ENCODE results near the gene TRIM7. TPM values are rescaled to one million over a fixed set of nuclear protein-coding genes. Genes with fewer than 3 reads are reported as not detected.

The TRIM7 gene
- total and polyA plus RNA-seq, 8 donors: 0.45 to 20.4 (median 3.4) TPM; not detected in 1

GRCh38 chr5:181189962-181190710 is 14.9 kb downstream of the TRIM7 start:
- H3K4me1 ChIP-seq: peaks cover 5 to 57% (median 45%) of the 10 kb centered on the region in 4 donors
- TF ChIP-seq EP300 (IDR thresholded peaks at IDR 0.05): no peak
- H3K27ac ChIP-seq: peak overlapping the region; percentile 50 to 93 (median 92)
- H3K9me3 ChIP-seq: no peaks in the 10 kb centered on the region
- WGBS, 5 donors: 0 to 1% (median 1%) methylated on average over 9 to 52 of the region's 52 CpGs
- intact Hi-C loops (cut with DNase I; ENCODE audit: low total_unique reads): no loop called here
- no peaks in the 10 kb centered on the region for H3K36me3 ChIP-seq
- no peaks in the 10 kb centered on the region for H3K27me3 ChIP-seq
- peak overlapping the region; percentile 78 to 91 (median 82) for H3K4me3 ChIP-seq
- peak; percentile 33 to 58 for DNase-seq

- Histone ChIP-seq H3K4me3 (peak overlapping the region; percentile 78 to 91 (median 82)), H3K9me3 (no peaks in the 10 kb centered on the region), H3K27ac (peak overlapping the region; percentile 60 to 93 (median 92)), H3K36me3 (no peaks in the 10 kb centered on the region), H3K4me1 (peaks cover 5 to 62% (median 47%) of the 10 kb centered on the region in 4 donors), H3K27me3 (no peaks in the 10 kb centered on the region)
- 0 to 1% (median 0%) methylated on average over 41 of the region's 41 CpGs for WGBS, 5 donors
- no peak for TF ChIP-seq POLR2A (IDR thresholded peaks at IDR 0.05)
- intact Hi-C loops (cut with DNase I; ENCODE audit: low total_unique reads): no loop called here
- DNase-seq: peak in 1 of 2 donors; percentile 67
Observed at GRCh38 chr5:181189363-181189961, 15.5 kb downstream of the TRIM7 start.

GRCh38 chr5:181188700-181189362 is 16.2 kb downstream of the TRIM7 start:
- H3K27me3 ChIP-seq: no peaks in the 10 kb centered on the region
- 0 to 1% (median 1%) methylated on average over 34 to 35 of the region's 35 CpGs for WGBS, 5 donors
- H3K4me1 ChIP-seq: peaks cover 5 to 68% (median 51%) of the 10 kb centered on the region in 4 donors
- peak; percentile 77 to 92 for DNase-seq
- peak overlapping the region; percentile 60 to 93 (median 92) for H3K27ac ChIP-seq
- intact Hi-C loops (cut with DNase I; ENCODE audit: low total_unique reads): no loop called here
- H3K9me3 ChIP-seq: no peaks in the 10 kb centered on the region
- H3K4me3 ChIP-seq: peak overlapping the region; percentile 78 to 91 (median 82)
- TF ChIP-seq EP300 (IDR thresholded peaks at IDR 0.05) (no peak), POLR2A (IDR thresholded peaks at IDR 0.05) (no peak), CTCF (IDR thresholded peaks at IDR 0.05) (no peak), POLR2AphosphoS5 (IDR thresholded peaks at IDR 0.05) (peak in 2 of 3 donors; percentile 31 to 47)
- no peaks in the 10 kb centered on the region for H3K36me3 ChIP-seq

- Histone ChIP-seq H3K27ac (peak overlapping the region in 4 of 5 donors; percentile 77 to 93 (median 92)), H3K9me3 (no peaks in the 10 kb centered on the region), H3K4me1 (peaks cover 5 to 73% (median 52%) of the 10 kb centered on the region in 4 donors), H3K27me3 (no peaks in the 10 kb centered on the region), H3K36me3 (no peaks in the 10 kb centered on the region), H3K4me3 (peak overlapping the region; percentile 78 to 91 (median 82))
- WGBS, 5 donors: 4 to 6% (median 6%) methylated on average over 37 of the region's 37 CpGs
- peak; percentile 73 to 87 for DNase-seq
- intact Hi-C loops (cut with DNase I; ENCODE audit: low total_unique reads): no loop called here
- TF ChIP-seq EP300 (IDR thresholded peaks at IDR 0.05) (no peak), POLR2AphosphoS5 (IDR thresholded peaks at IDR 0.05) (peak in 2 of 3 donors; percentile 21 to 52)
Observed at GRCh38 chr5:181187500-181188213, 17.3 kb downstream of the TRIM7 start.

- peak overlapping the region in 3 of 5 donors; percentile 5 to 93 (median 93) for H3K27ac ChIP-seq
- H3K4me3 ChIP-seq: peak overlapping the region in 2 of 4 donors; percentile 78 to 91
- intact Hi-C loops (cut with DNase I; ENCODE audit: low total_unique reads): no loop called here
- H3K27me3 ChIP-seq: no peaks in the 10 kb centered on the region
- 23 to 42% (median 37%) methylated on average over 8 of the region's 8 CpGs for WGBS, 5 donors
- DNase-seq: no peak
- H3K36me3 ChIP-seq: no peaks in the 10 kb centered on the region
- TF ChIP-seq CTCF (IDR thresholded peaks at IDR 0.05) (no peak), POLR2AphosphoS5 (IDR thresholded peaks at IDR 0.05) (no peak), POLR2A (IDR thresholded peaks at IDR 0.05) (no peak), EP300 (IDR thresholded peaks at IDR 0.05) (no peak)
- H3K4me1 ChIP-seq: peaks cover 0 to 73% (median 49%) of the 10 kb centered on the region in 4 donors
- no peaks in the 10 kb centered on the region for H3K9me3 ChIP-seq
Observed at GRCh38 chr5:181186986-181187499, 18.0 kb downstream of the TRIM7 start.

Data from stomach (tissue), 9 donors.